Thyroid gland (tissue), 4 donors: Measurements from ENCODE around the gene ABI1. TPM values are rescaled to one million over a fixed set of nuclear protein-coding genes. Genes with fewer than 3 reads are reported as not detected.

Experiments used
- DNase-seq, 2 donors: peaks; one replicate each; pipeline ENCODE4 v3.0.0-alpha.2; 2019
- H3K27ac ChIP-seq, 3 donors: fragments of 200-600 bp; sonication (generic); 1 replicate in 2 of 3; 2 replicates in 1 of 3; pipeline ENCODE4 v1.5.1; 2016 to 2019; ENCODE audit warnings: mild to moderate bottlenecking in 1 of 3, moderate library complexity in 1 of 3
- H3K27me3 ChIP-seq: fragments of 200-600 bp; sonication (generic); one replicate; pipeline ENCODE4 v1.5.1; 2019
- H3K36me3 ChIP-seq, 2 donors: fragments of 200-600 bp; sonication (generic); one replicate each; pipeline ENCODE4 v1.5.1; 2016 to 2019
- H3K4me1 ChIP-seq, 2 donors: fragments of 200-600 bp; sonication (generic); one replicate each; pipeline ENCODE4 v1.5.1; 2017 to 2019
- H3K4me3 ChIP-seq, 3 donors: fragments of 200-600 bp; sonication (generic); replicated peaks in 1 of 3; 1 replicate in 2 of 3; 2 replicates in 1 of 3; pipeline ENCODE4 v1.5.1; 2016; ENCODE audit warnings: mild to moderate bottlenecking in 1 of 3
- H3K9me3 ChIP-seq: fragments of 200-600 bp; sonication (generic); one replicate; pipeline ENCODE4 v1.5.1; 2017
- CTCF ChIP-seq, 6 experiments: fragments of 200-600 bp in 3 of 6; fragments of 450-650 bp in 3 of 6; sonication (generic) in 3 of 6; IDR thresholded peaks; one replicate each; pipeline ENCODE4 v1.5.1; 2016 to 2019; ENCODE audit warnings: antibody characterized with exemption in 6 of 6, mild to moderate bottlenecking in 2 of 6, inconsistent platforms in 1 of 6, moderate library complexity in 1 of 6
- POLR2A ChIP-seq, 2 donors: fragments of 450-650 bp; IDR thresholded peaks; one replicate each; pipeline ENCODE4 v1.6.1; 2017; ENCODE audit warnings: antibody characterized with exemption in 2 of 2, mild to moderate bottlenecking in 2 of 2, moderate library complexity in 1 of 2
- WGBS, 2 donors: methylation state at CpG; one replicate each; pipeline ENCODE4 v1.1.5; 2017; 5-methylcytosine and 5-hydroxymethylcytosine counted together
- intact Hi-C: fragments of 100-400 bp; cut with DNase I; formaldehyde crosslinking; loops from one replicate; pipeline ENCODE4 v1.15.1; 2023
- total RNA-seq, 4 donors: library from RNA; depleted of rRNA; stranded (reverse); fragments of >200 nt; gene quantifications; one replicate each; pipeline ENCODE4 v1.2.3, GENCODE V29; 2016

Gene ABI1
- total RNA-seq, 4 donors from 2014 or later, result 42.7 to 72.3 (median 47.4) TPM

- Histone ChIP-seq H3K9me3 (no peaks in the 10 kb centered on the region), H3K27me3 (no peaks in the 10 kb centered on the region), H3K4me3 (no peak overlapping the region), H3K4me1 (no peaks in the 10 kb centered on the region), H3K36me3 (peaks cover 4 to 11% of the 10 kb centered on the region in 2 donors), H3K27ac (no peak overlapping the region)
- DNase-seq, result no peak
- intact Hi-C loops, result no loop called here
- 94 to 97% methylated on average over 4 of the region's 4 CpGs for WGBS, 2 donors
- TF ChIP-seq CTCF (IDR thresholded peaks at IDR 0.05) (no peak), POLR2A (IDR thresholded peaks at IDR 0.05) (no peak)
These were observed 90.7 kb downstream of the ABI1 start for GRCh38 chr10:26770069-26770468.

- H3K27me3 ChIP-seq, result no peaks in the 10 kb centered on the region
- 93 to 95% methylated on average over 2 of the region's 2 CpGs for WGBS, 2 donors
- no peaks in the 10 kb centered on the region for H3K9me3 ChIP-seq
- intact Hi-C loops, result no loop called here
- no peak overlapping the region for H3K27ac ChIP-seq
- DNase-seq, result no peak
- peaks cover 4 to 11% of the 10 kb centered on the region in 2 donors for H3K36me3 ChIP-seq
- no peak overlapping the region for H3K4me3 ChIP-seq
- TF ChIP-seq POLR2A (IDR thresholded peaks at IDR 0.05) (no peak), CTCF (IDR thresholded peaks at IDR 0.05) (no peak)
- no peaks in the 10 kb centered on the region for H3K4me1 ChIP-seq
These were observed 95.2 kb downstream of the ABI1 start for GRCh38 chr10:26765549-26765948.

- H3K36me3 ChIP-seq, result no peaks in the 10 kb centered on the region
- TF ChIP-seq CTCF (IDR thresholded peaks at IDR 0.05) (no peak), POLR2A (IDR thresholded peaks at IDR 0.05) (no peak)
- DNase-seq, result no peak
- WGBS, 2 donors, result 86 to 91% methylated on average over 4 of the region's 4 CpGs
- H3K27me3 ChIP-seq, result no peaks in the 10 kb centered on the region
- H3K27ac ChIP-seq, result no peak overlapping the region
- no peaks in the 10 kb centered on the region for H3K9me3 ChIP-seq
- intact Hi-C loops, result no loop called here
- no peak overlapping the region for H3K4me3 ChIP-seq
- no peaks in the 10 kb centered on the region for H3K4me1 ChIP-seq
These were observed 101.8 kb downstream of the ABI1 start for GRCh38 chr10:26759008-26759407.

DNA sequence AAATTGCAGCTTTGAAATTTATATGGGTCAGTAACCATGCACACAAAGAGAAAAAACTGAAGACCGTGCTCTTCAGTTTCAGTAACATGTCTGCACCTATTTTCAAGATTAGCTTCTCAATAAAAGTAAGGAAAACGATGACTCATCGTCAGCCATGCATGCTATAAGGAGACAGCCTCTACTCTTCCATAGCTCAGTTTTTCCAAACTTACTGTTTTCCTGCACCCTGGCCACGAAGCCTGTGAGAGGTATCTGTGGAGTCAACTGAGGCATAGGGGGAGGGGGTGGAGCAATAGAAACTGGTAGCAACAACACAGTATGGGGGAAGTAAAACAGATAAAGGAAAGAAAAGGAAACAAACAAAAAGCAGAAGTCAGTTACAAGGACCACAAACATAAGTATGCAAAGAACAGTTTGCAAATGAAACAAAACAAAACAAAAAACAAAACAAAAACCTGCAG, 105.3 kb downstream of the ABI1 start:
- DNase-seq, result no peak
- H3K27me3 ChIP-seq, result no peaks in the 10 kb centered on the region
- no peaks in the 10 kb centered on the region for H3K36me3 ChIP-seq
- H3K4me1 ChIP-seq, result no peaks in the 10 kb centered on the region
- H3K27ac ChIP-seq, result no peak overlapping the region
- no peak for TF ChIP-seq CTCF (IDR thresholded peaks at IDR 0.05)
- TF ChIP-seq POLR2A (IDR thresholded peaks at IDR 0.05), result no peak
- intact Hi-C loops, result no loop called here
- 57 to 61% methylated on average over 4 of the region's 4 CpGs for WGBS, 2 donors
- no peak overlapping the region for H3K4me3 ChIP-seq
- H3K9me3 ChIP-seq, result no peaks in the 10 kb centered on the region

DNA sequence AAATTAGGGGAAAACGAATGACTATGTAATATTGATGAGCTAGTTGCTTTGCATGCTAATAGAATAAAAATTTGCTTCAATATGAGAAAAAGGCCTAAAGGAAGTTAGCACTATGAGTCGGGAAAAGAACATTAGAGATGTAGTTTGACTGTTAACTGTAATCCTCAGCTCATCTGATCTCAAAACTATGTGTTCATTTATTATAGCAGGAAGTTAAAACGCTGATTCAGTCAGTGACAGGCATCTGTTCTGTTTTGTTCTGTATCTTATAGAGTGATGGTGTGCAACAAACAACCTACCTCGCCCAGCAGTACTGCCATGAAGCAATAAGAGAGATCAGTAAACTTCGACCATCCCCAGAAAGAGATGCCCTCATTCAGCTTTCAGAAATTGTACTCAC, 114.7 kb downstream of the ABI1 start:
- H3K36me3 ChIP-seq, result peaks cover 0 to 16% of the 10 kb centered on the region in 2 donors
- TF ChIP-seq CTCF (IDR thresholded peaks at IDR 0.05) (no peak), POLR2A (IDR thresholded peaks at IDR 0.05) (no peak)

More for the DNA sequence above, 114.7 kb downstream of the ABI1 start:
- no peaks in the 10 kb centered on the region for H3K27me3 ChIP-seq
- WGBS, 2 donors, result 87 to 91% methylated on average over 5 of the region's 5 CpGs
- no peak overlapping the region for H3K4me3 ChIP-seq
- DNase-seq, result no peak
- no peaks in the 10 kb centered on the region for H3K4me1 ChIP-seq
- intact Hi-C loops, result no loop called here
- H3K27ac ChIP-seq, result no peak overlapping the region
- H3K9me3 ChIP-seq, result no peaks in the 10 kb centered on the region
